Breast epithelium (tissue), 3 donors: Measurements from ENCODE around the gene NPB.

Experiments
- CTCF ChIP-seq, 3 donors: fragments of 450-650 bp; IDR thresholded peaks; one replicate each; pipeline ENCODE4 v1.5.1; 2016 to 2017; ENCODE audit warnings: antibody characterized with exemption in 3 of 3, mild to moderate bottlenecking in 3 of 3, moderate library complexity in 3 of 3
- POLR2AphosphoS5 ChIP-seq, 3 donors: sonication (generic); formaldehyde crosslinking; IDR thresholded peaks; one replicate each; pipeline ENCODE4 v1.6.1; 2017; ENCODE audit warnings: antibody characterized with exemption in 3 of 3

- no peak for TF ChIP-seq CTCF (IDR thresholded peaks at IDR 0.05)
- TF ChIP-seq POLR2AphosphoS5 (IDR thresholded peaks at IDR 0.05), result peak in 2 of 3 donors; percentile 23 to 32
These were observed 15.7 kb downstream of the NPB start, which contains the start of gene SIRT7 for GRCh38 chr17:81917565-81918332.
